Gastrocnemius medialis (tissue), 4 donors: Measurements from ENCODE around the gene KCND1.

Source experiments
- POLR2A ChIP-seq, 2 donors: fragments of 450-650 bp; IDR thresholded peaks; one replicate each; pipeline ENCODE4 v1.6.1; 2017; ENCODE audit warnings: antibody characterized with exemption in 2 of 2, mild to moderate bottlenecking in 2 of 2, moderate library complexity in 2 of 2
- TF ChIP-seq, protein P1 (sequence below), 5 experiments: fragments of 450-650 bp in 3 of 5; fragments of 200-600 bp in 2 of 5; sonication (generic) in 2 of 5; IDR thresholded peaks in 4 of 5; conservative IDR thresholded peaks in 1 of 5; 1 replicate in 4 of 5; 2 replicates in 1 of 5; pipeline ENCODE4 v1.5.1; 2016 to 2019; ENCODE audit warnings: antibody characterized with exemption in 5 of 5, mild to moderate bottlenecking in 3 of 5, moderate library complexity in 3 of 5

DNA sequence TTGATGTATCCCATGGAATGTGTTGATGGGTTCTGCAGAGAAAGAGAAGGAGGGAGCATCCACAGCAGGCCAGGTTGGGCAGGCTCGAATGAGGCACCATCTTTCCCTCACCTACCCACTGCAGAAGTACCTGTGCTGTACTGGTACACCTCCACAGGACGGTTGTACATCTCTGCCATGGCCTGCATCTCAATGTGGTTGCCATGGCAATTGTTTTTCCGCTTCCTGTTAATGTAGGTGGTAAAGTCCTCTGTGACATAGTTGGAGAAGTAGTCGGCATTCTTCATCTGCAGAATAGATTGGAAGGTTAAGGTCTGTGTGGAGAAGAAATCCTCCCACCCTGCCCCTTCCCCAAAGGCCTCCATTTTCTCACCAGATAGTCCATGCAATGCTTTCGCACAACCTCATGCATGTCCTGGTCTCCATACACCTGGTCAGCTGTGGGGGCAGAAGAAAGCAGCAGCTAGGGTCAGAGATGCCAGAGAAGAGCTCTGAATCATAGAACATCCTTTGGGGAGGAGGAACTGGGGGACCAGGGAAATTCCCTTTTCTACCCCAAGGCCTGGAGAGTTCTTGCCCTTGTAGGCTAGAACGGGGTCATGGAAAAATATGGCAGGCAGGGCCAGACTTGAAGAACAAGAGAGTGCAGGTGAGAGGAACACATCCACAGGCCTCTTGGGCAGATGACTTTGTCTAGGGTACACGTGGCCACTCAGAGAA lies 36.9 kb downstream of the KCND1 start:
- TF ChIP-seq, protein P1, sequence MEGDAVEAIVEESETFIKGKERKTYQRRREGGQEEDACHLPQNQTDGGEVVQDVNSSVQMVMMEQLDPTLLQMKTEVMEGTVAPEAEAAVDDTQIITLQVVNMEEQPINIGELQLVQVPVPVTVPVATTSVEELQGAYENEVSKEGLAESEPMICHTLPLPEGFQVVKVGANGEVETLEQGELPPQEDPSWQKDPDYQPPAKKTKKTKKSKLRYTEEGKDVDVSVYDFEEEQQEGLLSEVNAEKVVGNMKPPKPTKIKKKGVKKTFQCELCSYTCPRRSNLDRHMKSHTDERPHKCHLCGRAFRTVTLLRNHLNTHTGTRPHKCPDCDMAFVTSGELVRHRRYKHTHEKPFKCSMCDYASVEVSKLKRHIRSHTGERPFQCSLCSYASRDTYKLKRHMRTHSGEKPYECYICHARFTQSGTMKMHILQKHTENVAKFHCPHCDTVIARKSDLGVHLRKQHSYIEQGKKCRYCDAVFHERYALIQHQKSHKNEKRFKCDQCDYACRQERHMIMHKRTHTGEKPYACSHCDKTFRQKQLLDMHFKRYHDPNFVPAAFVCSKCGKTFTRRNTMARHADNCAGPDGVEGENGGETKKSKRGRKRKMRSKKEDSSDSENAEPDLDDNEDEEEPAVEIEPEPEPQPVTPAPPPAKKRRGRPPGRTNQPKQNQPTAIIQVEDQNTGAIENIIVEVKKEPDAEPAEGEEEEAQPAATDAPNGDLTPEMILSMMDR (IDR thresholded peaks at IDR 0.05 in 4 of 5, conservative IDR thresholded peaks at IDR 0.05 in 1 of 5) = no peak
- no peak for TF ChIP-seq POLR2A (IDR thresholded peaks at IDR 0.05)
